Kidney (tissue), 14 donors: ENCODE results near the gene NANOS1. TPM values are rescaled to one million over a fixed set of nuclear protein-coding genes. Genes with fewer than 3 reads are reported as not detected.

Experiments used
- DNase-seq, 5 donors: peaks; one replicate each; pipeline ENCODE4 v3.0.0-alpha.2; 2013 to 2020
- FAIRE-seq: peaks from 2 replicates; lab custom pipeline; 2012; peaks lifted over from hg19 to GRCh38; lab: Jason Lieb, UNC
- H3K27ac ChIP-seq, 2 donors: one replicate each; pipeline ENCODE4 v1.7.0; 2013; ENCODE audit warnings: low read depth in 2 of 2, low read length in 2 of 2, inconsistent platforms in 1 of 2
- H3K27me3 ChIP-seq: one replicate; pipeline ENCODE4 v1.7.1; 2013; ENCODE audit warnings: low read length, inconsistent platforms; ENCODE audit not compliant: control insufficient read depth, insufficient read depth
- H3K36me3 ChIP-seq, 3 donors: one replicate each; pipeline versions ENCODE4 v1.7.0 to v1.7.1; 2013; ENCODE audit warnings: low read length in 3 of 3, control low read depth in 1 of 3, inconsistent platforms in 1 of 3; ENCODE audit not compliant: insufficient read depth in 3 of 3, control insufficient read depth in 2 of 3
- H3K4me1 ChIP-seq, 3 donors: one replicate each; pipeline versions ENCODE4 v1.7.0 to v1.7.1; 2013; ENCODE audit warnings: low read length in 3 of 3, inconsistent platforms in 1 of 3, low read depth in 1 of 3; ENCODE audit not compliant: control insufficient read depth in 2 of 3, insufficient read depth in 2 of 3
- H3K4me3 ChIP-seq, 3 donors: one replicate each; pipeline versions ENCODE4 v1.7.0 to v1.8.1; 2013; ENCODE audit warnings: low read length in 3 of 3, control low read depth in 1 of 3, inconsistent platforms in 1 of 3
- H3K9ac ChIP-seq, 3 donors: one replicate each; pipeline versions ENCODE4 v1.7.0 to v1.7.1; 2013; ENCODE audit warnings: low read length in 3 of 3, control low read depth in 1 of 3, inconsistent platforms in 1 of 3
- H3K9me3 ChIP-seq, 3 donors: one replicate each; pipeline versions ENCODE4 v1.7.0 to v1.7.1; 2013; ENCODE audit warnings: low read length in 3 of 3, control low read depth in 1 of 3, inconsistent platforms in 1 of 3; ENCODE audit not compliant: control insufficient read depth in 2 of 3, insufficient read depth in 1 of 3
- intact Hi-C: fragments of 100-400 bp; cut with DNase I; formaldehyde crosslinking; loops from one replicate; pipeline ENCODE4 v1.11.1; 2022
- polyA plus RNA-seq: library from polyadenylated mRNA; stranded (reverse); fragments of 350-450 nt; fragmentation: Illumina TruSeq; extraction: RNeasy Lipid Tissue Mini Kit (QIAGEN cat#74804); gene quantifications from one replicate; pipeline ENCODE4 v1.2.3, GENCODE V29; 2014; ENCODE audit warnings: low read depth, low replicate concordance; ENCODE audit not compliant: insufficient read depth
- total RNA-seq: library from RNA; stranded (reverse); fragmentation: NEBNext Ultra II Directional; extraction: Animal tissue kit (Norgen Biotek cat#: 25700); gene quantifications from one replicate; pipeline ENCODE4 v1.2.1, GENCODE V29; 2021
- TF ChIP-seq, protein P1 (sequence below): IDR thresholded peaks from 3 replicates; pipeline ENCODE4 v1.5.1; 2012; ENCODE audit warnings: mild to moderate bottlenecking, moderate library complexity, borderline replicate concordance; ENCODE audit not compliant: insufficient read depth; ENCODE audit errors: extremely low read depth
- donor health status: control.
- donor health status: control.
- donor health status: control.
- donor health status: control.
- donor health status: control.
- donor health status: DM: yes; HTN: yes; CAD: no.
- donor health status: Normal renal cell carcinoma (clear cell type).

The NANOS1 gene
- total and polyA plus RNA-seq, 2 donors from 2014 or later: 1.1 to 4.5 TPM

DNA sequence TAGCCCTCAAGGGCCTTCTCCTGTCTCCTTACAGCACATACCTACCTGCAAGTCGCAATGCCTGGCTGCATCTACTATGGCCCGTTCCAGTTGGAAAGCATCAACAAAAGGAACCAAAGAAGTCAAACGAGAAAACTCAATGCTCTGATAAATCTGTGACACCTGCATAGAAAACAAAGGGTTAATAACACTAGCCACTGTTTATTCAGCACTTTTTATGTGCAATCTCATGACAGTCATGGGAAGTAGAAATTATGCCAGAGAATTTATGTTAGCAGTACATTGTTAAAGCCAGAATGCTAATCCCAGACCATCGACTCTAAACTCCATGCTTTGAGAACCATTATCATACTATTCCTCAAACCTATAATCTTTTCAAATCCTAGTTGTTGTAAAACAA, 30.0 kb downstream of the NANOS1 start:
- peaks cover 22 to 69% (median 50%) of the 10 kb centered on the region in 3 donors for H3K36me3 ChIP-seq
- no peak for DNase-seq

DNA sequence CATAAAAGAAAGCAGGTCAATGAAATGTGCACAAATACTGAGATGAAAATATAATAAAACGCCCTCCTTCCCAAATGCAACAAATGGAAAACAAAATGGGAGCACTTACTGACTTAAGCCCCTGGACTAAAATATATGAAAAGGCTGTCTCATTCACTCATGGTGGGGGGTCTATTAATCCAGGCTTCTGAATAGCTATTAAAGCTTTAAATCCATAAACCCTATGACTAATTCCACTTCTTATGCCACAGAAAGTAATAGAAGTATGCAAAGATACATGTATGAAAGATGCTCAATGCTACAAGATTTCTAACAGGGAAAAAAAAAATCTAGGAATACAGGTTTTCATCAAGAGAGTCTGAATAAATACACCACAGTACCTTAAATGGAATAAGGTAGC, 30.6 kb downstream of the NANOS1 start:
- peaks cover 24 to 74% (median 53%) of the 10 kb centered on the region in 3 donors for H3K36me3 ChIP-seq
- no peaks in the 10 kb centered on the region for H3K27me3 ChIP-seq
- H3K4me1 ChIP-seq: no peaks in the 10 kb centered on the region
- H3K9ac ChIP-seq: no peak overlapping the region
- H3K4me3 ChIP-seq: no peak overlapping the region
- DNase-seq (no peak), FAIRE-seq (no peak)
- no peak overlapping the region for H3K27ac ChIP-seq
- intact Hi-C loops: no loop called here
- H3K9me3 ChIP-seq: no peaks in the 10 kb centered on the region
- TF ChIP-seq, protein P1, sequence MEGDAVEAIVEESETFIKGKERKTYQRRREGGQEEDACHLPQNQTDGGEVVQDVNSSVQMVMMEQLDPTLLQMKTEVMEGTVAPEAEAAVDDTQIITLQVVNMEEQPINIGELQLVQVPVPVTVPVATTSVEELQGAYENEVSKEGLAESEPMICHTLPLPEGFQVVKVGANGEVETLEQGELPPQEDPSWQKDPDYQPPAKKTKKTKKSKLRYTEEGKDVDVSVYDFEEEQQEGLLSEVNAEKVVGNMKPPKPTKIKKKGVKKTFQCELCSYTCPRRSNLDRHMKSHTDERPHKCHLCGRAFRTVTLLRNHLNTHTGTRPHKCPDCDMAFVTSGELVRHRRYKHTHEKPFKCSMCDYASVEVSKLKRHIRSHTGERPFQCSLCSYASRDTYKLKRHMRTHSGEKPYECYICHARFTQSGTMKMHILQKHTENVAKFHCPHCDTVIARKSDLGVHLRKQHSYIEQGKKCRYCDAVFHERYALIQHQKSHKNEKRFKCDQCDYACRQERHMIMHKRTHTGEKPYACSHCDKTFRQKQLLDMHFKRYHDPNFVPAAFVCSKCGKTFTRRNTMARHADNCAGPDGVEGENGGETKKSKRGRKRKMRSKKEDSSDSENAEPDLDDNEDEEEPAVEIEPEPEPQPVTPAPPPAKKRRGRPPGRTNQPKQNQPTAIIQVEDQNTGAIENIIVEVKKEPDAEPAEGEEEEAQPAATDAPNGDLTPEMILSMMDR: no peak

More for the DNA sequence above, 30.0 kb downstream of the NANOS1 start:
- H3K27me3 ChIP-seq: no peaks in the 10 kb centered on the region
- TF ChIP-seq, protein P1: no peak
- no peaks in the 10 kb centered on the region for H3K4me1 ChIP-seq
- H3K4me3 ChIP-seq: no peak overlapping the region
- intact Hi-C loops: no loop called here
- no peak for FAIRE-seq
- no peak overlapping the region for H3K9ac ChIP-seq
- H3K9me3 ChIP-seq: no peaks in the 10 kb centered on the region
- H3K27ac ChIP-seq: no peak overlapping the region

DNA sequence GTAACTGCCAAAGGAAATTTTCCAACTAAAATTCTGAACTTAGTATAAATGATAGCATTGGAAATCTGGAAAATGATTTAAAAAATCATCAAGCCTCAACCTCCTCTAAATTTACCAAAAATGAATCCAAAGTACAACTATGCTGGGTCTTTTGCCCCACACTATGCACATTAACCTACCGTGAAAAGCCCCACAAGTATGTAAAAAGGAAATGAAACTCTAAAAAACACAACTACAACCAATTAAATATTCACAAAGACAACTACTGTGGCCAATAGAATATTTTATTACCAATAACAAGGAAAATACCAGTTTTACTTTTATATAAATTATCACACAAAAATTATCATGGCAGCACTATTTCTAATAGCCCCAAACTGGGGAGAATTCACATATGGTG, 31.8 kb downstream of the NANOS1 start:
- Histone ChIP-seq H3K4me3 (no peak overlapping the region), H3K9me3 (no peaks in the 10 kb centered on the region), H3K36me3 (peaks cover 26 to 74% (median 55%) of the 10 kb centered on the region in 3 donors), H3K27ac (no peak overlapping the region), H3K27me3 (no peaks in the 10 kb centered on the region), H3K4me1 (no peaks in the 10 kb centered on the region), H3K9ac (no peak overlapping the region)
- DNase-seq (no peak), FAIRE-seq (no peak)
- intact Hi-C loops: no loop called here
- TF ChIP-seq, protein P1: no peak

GRCh38 chr10:119061926-119062325, 32.4 kb downstream of the NANOS1 start:
- intact Hi-C loops: no loop called here
- H3K4me1 ChIP-seq: no peaks in the 10 kb centered on the region
- FAIRE-seq (no peak), DNase-seq (no peak)
- TF ChIP-seq, protein P1: no peak
- H3K27me3 ChIP-seq: no peaks in the 10 kb centered on the region
- peaks cover 26 to 73% (median 50%) of the 10 kb centered on the region in 3 donors for H3K36me3 ChIP-seq
- H3K4me3 ChIP-seq: no peak overlapping the region
- H3K9ac ChIP-seq: no peak overlapping the region
- H3K27ac ChIP-seq: no peak overlapping the region
- H3K9me3 ChIP-seq: no peaks in the 10 kb centered on the region
